Measurements from ENCODE around the gene NKX2-2. TPM values are rescaled to one million over a fixed set of nuclear protein-coding genes. Genes with fewer than 3 reads are reported as not detected.
A peak's percentile ranks its signal among the peaks of the same experiment; 100 is the strongest.

NKX2-2 gene
- total and polyA plus RNA-seq, 2 donors (not counting 3 experiments of a cell fraction or from before 2014, with no cell fraction given): not detected

DNA sequence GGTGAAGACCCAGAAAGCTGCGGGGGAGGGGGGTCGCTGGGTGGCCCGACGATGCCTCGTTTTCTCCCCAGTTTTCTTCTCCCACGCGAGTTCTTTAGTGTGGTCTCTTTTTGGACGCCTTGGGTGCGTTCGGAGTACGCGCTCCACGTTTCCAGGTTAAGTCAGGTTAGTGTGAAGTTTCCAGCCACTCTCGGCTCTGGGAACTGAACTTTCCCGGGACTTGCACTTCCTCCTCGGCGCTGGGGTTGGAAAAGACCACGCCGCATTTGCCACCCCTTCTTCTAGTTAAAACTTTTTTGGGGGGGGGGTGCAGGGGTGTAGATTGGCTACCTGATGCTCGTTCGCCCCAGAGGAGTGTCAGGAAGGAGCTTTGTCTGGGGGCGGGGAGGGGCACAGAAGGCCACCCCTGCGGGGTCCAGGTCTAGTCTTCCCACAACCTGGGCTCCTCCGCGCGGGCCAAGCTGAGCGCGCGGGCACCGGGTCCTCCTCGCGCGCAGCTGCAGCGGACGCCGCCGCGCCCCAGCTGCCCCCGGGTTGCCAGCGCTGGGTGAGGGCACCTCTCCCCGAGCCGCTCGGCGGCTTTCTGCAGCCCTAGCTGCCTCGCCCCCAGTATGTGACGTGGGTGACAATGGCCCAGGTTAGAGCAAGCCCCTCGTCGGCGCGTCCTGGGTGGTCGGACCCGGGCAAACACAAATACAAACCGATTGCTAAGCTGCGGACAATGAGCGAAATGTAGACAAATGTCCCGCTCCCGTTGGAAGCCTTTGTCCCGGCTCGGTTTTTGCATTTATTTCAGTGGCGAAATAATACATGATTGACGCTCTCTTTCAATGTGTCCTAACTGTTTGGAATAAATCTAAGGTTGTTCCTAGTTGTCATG lies 1.7 kb upstream of the NKX2-2 start:
- Histone ChIP-seq H3K4me2 (ENCODE audit: insufficient read depth, low read length) (no peak overlapping the region), H3K9me1 (replicated peaks; ENCODE audit: control insufficient read depth, extremely low read depth, insufficient read depth, low read length) (no peaks in the 10 kb centered on the region), H3K9me3 (replicated peaks; ENCODE audit: control insufficient read depth, insufficient read depth, low read length) (no peaks in the 10 kb centered on the region), H3K27me3 (ENCODE audit: control insufficient read depth in 2 of 2, insufficient read depth in 2 of 2, low read length in 2 of 2) (peaks cover 84 to 92% of the 10 kb centered on the region in 2 experiments), H3K4me3 (replicated peaks in 1 of 3; ENCODE audit: insufficient read depth in 1 of 3, low read depth in 1 of 3, low read length in 3 of 3) (no peak overlapping the region), H3K27ac (ENCODE audit: insufficient read depth, low read depth, low read length) (no peak overlapping the region), H3K36me3 (ENCODE audit: control insufficient read depth in 2 of 2, extremely low read depth in 1 of 2, insufficient read depth in 2 of 2, low read length in 2 of 2) (no peaks in the 10 kb centered on the region), H3K79me2 (ENCODE audit: control insufficient read depth, insufficient read depth, low read length) (no peaks in the 10 kb centered on the region), H2AFZ (ENCODE audit: low read depth, low read length) (no peak overlapping the region), H3K4me1 (ENCODE audit: control insufficient read depth, extremely low read depth, insufficient read depth, low read length) (peaks cover 10% of the 10 kb centered on the region), H4K20me1 (replicated peaks; ENCODE audit: control insufficient read depth, extremely low read depth, insufficient read depth, low read length) (no peaks in the 10 kb centered on the region), H3K9ac (replicated peaks; ENCODE audit: extremely low read depth, insufficient read depth, low read length) (no peak overlapping the region)
- DNase-seq (ENCODE audit: low read depth, low spot score) (no peak), FAIRE-seq (no peak)
- ChIA-PET POLR2A (no interaction called here), CTCF (interaction anchor here (1.1 to 3.4 kb wide), 2 partner anchors 10 to 280 kb away, joined by 5 to 13 read pairs; no protein-coding TSS in a partner anchor)
- TF ChIP-seq, protein P1, sequence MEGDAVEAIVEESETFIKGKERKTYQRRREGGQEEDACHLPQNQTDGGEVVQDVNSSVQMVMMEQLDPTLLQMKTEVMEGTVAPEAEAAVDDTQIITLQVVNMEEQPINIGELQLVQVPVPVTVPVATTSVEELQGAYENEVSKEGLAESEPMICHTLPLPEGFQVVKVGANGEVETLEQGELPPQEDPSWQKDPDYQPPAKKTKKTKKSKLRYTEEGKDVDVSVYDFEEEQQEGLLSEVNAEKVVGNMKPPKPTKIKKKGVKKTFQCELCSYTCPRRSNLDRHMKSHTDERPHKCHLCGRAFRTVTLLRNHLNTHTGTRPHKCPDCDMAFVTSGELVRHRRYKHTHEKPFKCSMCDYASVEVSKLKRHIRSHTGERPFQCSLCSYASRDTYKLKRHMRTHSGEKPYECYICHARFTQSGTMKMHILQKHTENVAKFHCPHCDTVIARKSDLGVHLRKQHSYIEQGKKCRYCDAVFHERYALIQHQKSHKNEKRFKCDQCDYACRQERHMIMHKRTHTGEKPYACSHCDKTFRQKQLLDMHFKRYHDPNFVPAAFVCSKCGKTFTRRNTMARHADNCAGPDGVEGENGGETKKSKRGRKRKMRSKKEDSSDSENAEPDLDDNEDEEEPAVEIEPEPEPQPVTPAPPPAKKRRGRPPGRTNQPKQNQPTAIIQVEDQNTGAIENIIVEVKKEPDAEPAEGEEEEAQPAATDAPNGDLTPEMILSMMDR (IDR thresholded peaks at IDR 0.05; ENCODE audit: extremely low read depth in 1 of 2, insufficient read depth in 1 of 2, low read depth in 1 of 2, low read length in 2 of 2): no peak
- TF ChIP-seq POLR2A (IDR thresholded peaks at IDR 0.05; ENCODE audit: low read depth, low read length) (no peak), GATA2 (IDR thresholded peaks at IDR 0.05; ENCODE audit: insufficient read depth, insufficient read length, low read depth, low read length) (no peak), POLR2AphosphoS5 (IDR thresholded peaks at IDR 0.05; ENCODE audit: insufficient read depth, low read depth, low read length) (no peak), EZH2 (IDR thresholded peaks at IDR 0.05; ENCODE audit: borderline replicate concordance, low read depth, low read length, severe bottlenecking) (peak; percentile 93), MYC (IDR thresholded peaks at IDR 0.05; ENCODE audit: low read depth, low read length) (no peak), JUN (IDR thresholded peaks at IDR 0.05; ENCODE audit: borderline replicate concordance, insufficient read depth, insufficient read length, low read depth) (no peak), FOS (IDR thresholded peaks at IDR 0.05; ENCODE audit: borderline replicate concordance, insufficient read depth, low read length) (no peak)
- TF ChIP-seq, protein P2, sequence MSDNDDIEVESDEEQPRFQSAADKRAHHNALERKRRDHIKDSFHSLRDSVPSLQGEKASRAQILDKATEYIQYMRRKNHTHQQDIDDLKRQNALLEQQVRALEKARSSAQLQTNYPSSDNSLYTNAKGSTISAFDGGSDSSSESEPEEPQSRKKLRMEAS (IDR thresholded peaks at IDR 0.05; ENCODE audit: insufficient read depth, insufficient read length): no peak
- no TSS peak for BruUV-seq (replicated peaks)
- intact Hi-C loops (cut with micrococcal nuclease) (no loop called here), dilution Hi-C loops (cut with MboI; ENCODE audit: extremely low pct_ligation_motif_present, low sequenced_read_pairs) (no loop called here)
